ENCODE measurements around the gene SIL1.
A peak's percentile ranks its signal among the peaks of the same experiment; 100 is the strongest.
"Not testable (repeated sequence)": the region's sequence is repeated elsewhere in the genome, so short reads cannot be mapped to it uniquely, and the experiment has no call there.

Gene SIL1

GRCh38 chr5:139079225-139079990, 118.8 kb downstream of the SIL1 start:
- Histone ChIP-seq H3K4me2 (no peak overlapping the region), H3K4me3 (no peak overlapping the region), H3K27ac (no peak overlapping the region), H3K9ac (no peak overlapping the region), H4K20me1 (no peaks in the 10 kb centered on the region; the same call in 1 of the 2 replicates), H3K36me3 (no peaks in the 10 kb centered on the region), H3K9me3 (no peaks in the 10 kb centered on the region), H3K27me3 (no peaks in the 10 kb centered on the region), H3K4me1 (no peaks in the 10 kb centered on the region)
- no peak for TF ChIP-seq Cebpa-rat (IDR thresholded peaks at IDR 0.05)

- Histone ChIP-seq H3K4me2 (no peak overlapping the region), H3K27ac (no peak overlapping the region), H3K4me3 (no peak overlapping the region), H4K20me1 (no peaks in the 10 kb centered on the region; the same call in 1 of the 2 replicates), H3K9me3 (no peaks in the 10 kb centered on the region), H3K36me3 (no peaks in the 10 kb centered on the region), H3K9ac (no peak overlapping the region), H3K4me1 (no peaks in the 10 kb centered on the region), H3K27me3 (no peaks in the 10 kb centered on the region)
- TF ChIP-seq Cebpa-rat (IDR thresholded peaks at IDR 0.05): no peak
These were observed 119.8 kb downstream of the SIL1 start for GRCh38 chr5:139078345-139078744.

- Histone ChIP-seq H3K36me3 (no peaks in the 10 kb centered on the region), H3K9ac (no peak overlapping the region), H3K4me1 (no peaks in the 10 kb centered on the region), H4K20me1 (no peaks in the 10 kb centered on the region; the same call in 1 of the 2 replicates), H3K4me3 (no peak overlapping the region), H3K9me3 (no peaks in the 10 kb centered on the region), H3K27me3 (no peaks in the 10 kb centered on the region), H3K4me2 (no peak overlapping the region), H3K27ac (no peak overlapping the region)
- TF ChIP-seq Cebpa-rat (IDR thresholded peaks at IDR 0.05): no peak
These were observed 120.3 kb downstream of the SIL1 start for GRCh38 chr5:139077899-139078298.

- Histone ChIP-seq H3K9me3 (no peaks in the 10 kb centered on the region), H3K4me1 (no peaks in the 10 kb centered on the region), H3K36me3 (no peaks in the 10 kb centered on the region), H3K27ac (no peak overlapping the region), H3K4me2 (no peak overlapping the region), H3K9ac (no peak overlapping the region), H3K27me3 (no peaks in the 10 kb centered on the region), H3K4me3 (no peak overlapping the region), H4K20me1 (no peaks in the 10 kb centered on the region; the same call in 1 of the 2 replicates)
- TF ChIP-seq Cebpa-rat (IDR thresholded peaks at IDR 0.05): no peak
These were observed 122.1 kb downstream of the SIL1 start for GRCh38 chr5:139076111-139076510.

- Histone ChIP-seq H3K27me3 (no peaks in the 10 kb centered on the region), H4K20me1 (no peaks in the 10 kb centered on the region; the same call in 1 of the 2 replicates), H3K4me1 (no peaks in the 10 kb centered on the region), H3K27ac (no peak overlapping the region), H3K36me3 (no peaks in the 10 kb centered on the region), H3K9ac (no peak overlapping the region), H3K4me3 (no peak overlapping the region), H3K4me2 (no peak overlapping the region), H3K9me3 (no peaks in the 10 kb centered on the region)
- no peak for TF ChIP-seq Cebpa-rat (IDR thresholded peaks at IDR 0.05)
These were observed 122.8 kb downstream of the SIL1 start for GRCh38 chr5:139075066-139076050.

- H3K9ac ChIP-seq, H3K27me3 ChIP-seq: not testable (repeated sequence)
These were observed 124.2 kb downstream of the SIL1 start for GRCh38 chr5:139073956-139074355.

GRCh38 chr5:139068494-139069151, 129.5 kb downstream of the SIL1 start:
- Histone ChIP-seq H3K9me3 (no peaks in the 10 kb centered on the region), H3K27ac (no peak overlapping the region), H3K4me2 (no peak overlapping the region), H3K9ac (no peak overlapping the region), H3K4me3 (no peak overlapping the region), H4K20me1 (no peaks in the 10 kb centered on the region; the same call in 1 of the 2 replicates), H3K36me3 (no peaks in the 10 kb centered on the region), H3K27me3 (no peaks in the 10 kb centered on the region), H3K4me1 (peaks cover 10% of the 10 kb centered on the region)
- no peak for TF ChIP-seq Cebpa-rat (IDR thresholded peaks at IDR 0.05)

More at GRCh38 chr5:139073956-139074355, 124.2 kb downstream of the SIL1 start:
- not testable (repeated sequence) for H4K20me1 ChIP-seq, H3K4me2 ChIP-seq, H3K4me3 ChIP-seq, H3K27ac ChIP-seq, H3K36me3 ChIP-seq, H3K9me3 ChIP-seq, H3K4me1 ChIP-seq

- H3K4me2 ChIP-seq: no peak overlapping the region
- H3K9me3 ChIP-seq: no peaks in the 10 kb centered on the region
- no peak overlapping the region for H3K27ac ChIP-seq
- H3K4me3 ChIP-seq: no peak overlapping the region
- H3K36me3 ChIP-seq: no peaks in the 10 kb centered on the region
- no peak for TF ChIP-seq Cebpa-rat (IDR thresholded peaks at IDR 0.05)
- H3K27me3 ChIP-seq: no peaks in the 10 kb centered on the region
- H3K9ac ChIP-seq: no peak overlapping the region
- no peaks in the 10 kb centered on the region; the same call in 1 of the 2 replicates for H4K20me1 ChIP-seq
- H3K4me1 ChIP-seq: peaks cover 10% of the 10 kb centered on the region
These were observed 130.1 kb downstream of the SIL1 start for GRCh38 chr5:139068060-139068459.

- peaks cover 23% of the 10 kb centered on the region for H3K4me1 ChIP-seq
- no peaks in the 10 kb centered on the region for H3K36me3 ChIP-seq
- no peak overlapping the region for H3K9ac ChIP-seq
- no peaks in the 10 kb centered on the region; the same call in 1 of the 2 replicates for H4K20me1 ChIP-seq
- H3K4me3 ChIP-seq: no peak overlapping the region
- H3K9me3 ChIP-seq: no peaks in the 10 kb centered on the region
- TF ChIP-seq Cebpa-rat (IDR thresholded peaks at IDR 0.05): no peak
- no peaks in the 10 kb centered on the region for H3K27me3 ChIP-seq
- no peak overlapping the region for H3K27ac ChIP-seq
- peak overlapping the region; percentile 39; the same call in 1 of the 2 replicates for H3K4me2 ChIP-seq
These were observed 132.9 kb downstream of the SIL1 start for GRCh38 chr5:139065306-139065705.
